GM18519 (cell line): ENCODE results near the gene SLC35F1.
"Not testable (repeated sequence)": the region's sequence is repeated elsewhere in the genome, so short reads cannot be mapped to it uniquely, and the experiment has no call there.

Experiments used
- ATAC-seq: cut with Tn5 transposase; IDR thresholded peaks from one replicate; pipeline ENCODE4 v1.9.1; 2021; ENCODE audit warnings: mild to moderate bottlenecking, moderate library complexity; ENCODE audit not compliant: unreplicated experiment, low FRiP score

Gene SLC35F1

GRCh38 chr6:117986396-117986795 is 79.3 kb downstream of the SLC35F1 start:
- ATAC-seq, result no peak

GRCh38 chr6:117989086-117989485 is 82.0 kb downstream of the SLC35F1 start:
- no peak for ATAC-seq

GRCh38 chr6:117990151-117990550 is 83.1 kb downstream of the SLC35F1 start:
- no peak for ATAC-seq

DNA sequence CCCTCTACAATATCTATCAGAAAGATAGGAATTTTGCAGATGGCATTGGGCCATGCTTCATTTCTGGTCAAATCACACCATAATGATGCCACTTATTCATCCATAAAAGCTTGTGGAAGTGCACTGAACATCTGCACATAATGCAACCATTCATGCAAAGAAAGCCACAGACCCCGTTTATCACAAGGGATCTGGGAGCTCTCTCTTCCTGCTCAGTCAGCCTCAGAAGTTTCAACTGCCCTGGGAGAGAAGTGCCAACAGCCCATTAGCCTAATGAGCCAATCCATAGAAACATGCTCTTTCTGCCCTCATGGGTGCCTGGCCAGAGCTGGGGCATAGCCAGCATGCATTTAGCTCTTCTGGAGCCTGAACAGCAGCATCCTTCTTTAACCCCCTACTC is 85.8 kb downstream of the SLC35F1 start:
- ATAC-seq, result no peak

- ATAC-seq, result no peak
These were observed 105.9 kb downstream of the SLC35F1 start for GRCh38 chr6:118012944-118013343.

GRCh38 chr6:118016532-118016931 is 109.5 kb downstream of the SLC35F1 start:
- ATAC-seq, result no peak

GRCh38 chr6:118017301-118017848 is 110.3 kb downstream of the SLC35F1 start:
- no peak for ATAC-seq

- ATAC-seq, result no peak
These were observed 116.7 kb downstream of the SLC35F1 start for GRCh38 chr6:118023771-118024170.

- no peak for ATAC-seq
These were observed 122.9 kb downstream of the SLC35F1 start for GRCh38 chr6:118029967-118030366.

DNA sequence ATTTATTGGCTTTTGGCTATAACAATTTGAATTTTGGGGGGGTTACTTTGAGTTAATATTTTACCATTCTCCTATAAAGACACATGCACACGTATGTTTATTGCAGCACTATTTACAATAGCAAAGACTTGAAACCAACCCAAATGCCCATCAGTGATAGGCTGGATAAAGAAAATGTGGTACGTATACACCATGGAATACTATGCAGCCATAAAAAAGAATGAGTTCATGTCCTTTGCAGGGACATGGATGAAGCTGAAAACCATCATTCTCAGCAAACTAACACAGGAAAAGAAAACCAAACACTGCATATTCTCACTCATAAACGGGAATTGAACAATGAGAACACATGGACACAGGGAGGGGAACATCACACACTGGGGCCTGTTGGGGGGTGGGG is 130.4 kb downstream of the SLC35F1 start:
- ATAC-seq, result not testable (repeated sequence)

DNA sequence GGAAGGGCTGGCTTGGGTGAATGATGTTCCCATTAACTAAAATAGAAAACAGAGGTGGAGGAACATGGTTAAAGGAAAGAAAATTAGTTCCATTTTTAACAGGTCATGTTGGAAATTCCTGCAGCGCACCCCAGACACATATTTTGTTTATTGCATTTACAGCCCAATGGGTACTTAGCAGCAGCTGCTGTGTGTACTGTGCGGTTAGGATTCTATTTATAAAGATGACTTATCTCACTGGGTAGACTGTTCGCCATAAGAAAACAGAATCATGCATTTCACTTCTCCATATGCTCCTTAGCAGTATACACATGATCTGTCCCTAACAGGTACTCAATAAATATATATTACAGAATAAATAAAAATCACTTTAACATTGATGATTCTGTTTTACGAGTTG is 135.8 kb downstream of the SLC35F1 start:
- ATAC-seq, result no peak

- ATAC-seq, result no peak
These were observed 137.2 kb downstream of the SLC35F1 start for GRCh38 chr6:118044275-118044674.

GRCh38 chr6:118054082-118054481 is 147.0 kb downstream of the SLC35F1 start:
- no peak for ATAC-seq

- ATAC-seq, result no peak
These were observed 154.6 kb downstream of the SLC35F1 start for GRCh38 chr6:118061666-118062065.

- no peak for ATAC-seq
These were observed 173.5 kb downstream of the SLC35F1 start for GRCh38 chr6:118080547-118080946.

- ATAC-seq, result no peak
These were observed 176.6 kb downstream of the SLC35F1 start for GRCh38 chr6:118083711-118084110.

DNA sequence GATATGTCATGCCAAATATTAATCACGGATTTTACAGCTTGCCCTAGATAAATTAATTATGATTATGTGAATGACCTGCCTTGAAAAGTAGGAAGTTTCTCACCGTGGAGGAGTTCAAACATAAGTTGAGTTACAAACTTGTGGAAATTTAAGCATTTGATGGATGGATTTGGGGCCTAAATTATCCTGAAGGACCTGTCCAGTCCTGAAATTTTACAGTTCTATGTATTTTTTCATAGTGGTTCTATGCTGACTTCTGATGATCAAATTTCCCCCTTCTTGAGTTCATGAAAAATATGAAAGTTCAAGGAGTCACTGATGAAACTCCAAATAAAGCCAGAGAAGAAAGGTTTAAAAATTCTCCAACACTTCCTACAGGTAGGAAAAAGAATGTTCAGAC is 178.6 kb downstream of the SLC35F1 start:
- ATAC-seq, result no peak

- ATAC-seq, result no peak
These were observed 179.1 kb downstream of the SLC35F1 start for GRCh38 chr6:118086159-118086558.

GRCh38 chr6:118092086-118092485 is 185.0 kb downstream of the SLC35F1 start:
- no peak for ATAC-seq

GRCh38 chr6:118097576-118097975 is 190.5 kb downstream of the SLC35F1 start:
- ATAC-seq, result no peak

GRCh38 chr6:118100717-118101116 is 193.7 kb downstream of the SLC35F1 start:
- no peak for ATAC-seq

- ATAC-seq, result no peak
These were observed 194.2 kb downstream of the SLC35F1 start for GRCh38 chr6:118101220-118101619.

DNA sequence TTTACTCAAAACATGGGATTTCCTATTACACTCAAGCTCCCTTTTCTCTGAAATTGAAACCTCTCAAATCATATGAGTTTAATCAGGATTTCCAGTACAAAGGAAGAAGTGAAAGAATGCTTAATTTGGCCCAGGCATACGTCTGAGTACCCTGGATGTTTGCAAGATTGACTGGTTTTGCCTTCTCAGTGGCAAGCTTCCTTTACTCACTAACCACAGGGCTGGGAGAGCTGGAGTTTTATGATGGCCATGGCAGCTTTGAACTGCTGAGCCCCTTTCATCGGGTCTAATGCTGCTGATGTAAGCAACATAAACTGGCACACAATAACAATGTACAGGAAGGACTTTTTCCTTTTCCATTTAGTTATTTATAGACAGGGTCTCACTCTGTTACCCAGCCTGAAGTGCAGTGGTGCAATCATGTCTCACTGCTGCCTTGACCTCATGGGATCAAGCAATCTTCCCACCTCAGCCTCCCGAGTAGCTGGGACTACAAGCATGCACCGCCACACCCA is 194.8 kb downstream of the SLC35F1 start:
- no peak for ATAC-seq
